ENCODE results near the gene SYNRG.
"Not testable (repeated sequence)": the region's sequence is repeated elsewhere in the genome, so short reads cannot be mapped to it uniquely, and the experiment has no call there.

Gene SYNRG

DNA sequence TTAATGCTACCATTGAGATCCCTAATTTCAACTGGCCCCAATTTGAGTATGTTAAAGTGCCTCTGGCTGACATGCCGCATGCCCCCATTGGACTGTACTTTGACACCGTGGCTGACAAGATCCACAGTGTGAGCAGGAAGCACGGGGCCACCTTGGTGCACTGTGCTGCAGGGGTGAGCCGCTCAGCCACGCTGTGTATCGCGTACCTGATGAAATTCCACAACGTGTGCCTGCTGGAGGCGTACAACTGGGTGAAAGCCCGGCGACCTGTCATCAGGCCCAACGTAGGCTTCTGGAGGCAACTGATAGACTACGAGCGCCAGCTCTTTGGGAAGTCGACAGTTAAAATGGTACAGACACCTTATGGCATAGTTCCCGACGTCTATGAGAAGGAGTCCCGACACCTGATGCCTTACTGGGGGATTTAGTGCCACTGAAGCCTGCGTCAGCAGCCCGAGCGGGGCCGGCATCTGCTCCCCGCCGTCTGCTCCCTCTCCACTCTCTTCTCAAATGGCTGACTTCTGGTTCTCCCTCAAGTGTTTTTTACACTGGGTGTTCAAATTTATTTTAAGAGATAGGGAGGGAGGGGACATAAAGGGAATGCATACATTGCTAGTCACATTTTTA is 96.7 kb downstream of the SYNRG start:
- TF ChIP-seq TAF1 (IDR thresholded peaks at IDR 0.05; ENCODE audit: borderline replicate concordance, low read depth, low read length) = no peak
- no peak for TF ChIP-seq POLR2AphosphoS5 (IDR thresholded peaks at IDR 0.05; ENCODE audit: low read depth, low read length)
- no peak for TF ChIP-seq POLR2A (IDR thresholded peaks at IDR 0.05; ENCODE audit: low read depth, low read length)
- FAIRE-seq = no peak
- DNase-seq (ENCODE audit: insufficient read length) = no peak

DNA sequence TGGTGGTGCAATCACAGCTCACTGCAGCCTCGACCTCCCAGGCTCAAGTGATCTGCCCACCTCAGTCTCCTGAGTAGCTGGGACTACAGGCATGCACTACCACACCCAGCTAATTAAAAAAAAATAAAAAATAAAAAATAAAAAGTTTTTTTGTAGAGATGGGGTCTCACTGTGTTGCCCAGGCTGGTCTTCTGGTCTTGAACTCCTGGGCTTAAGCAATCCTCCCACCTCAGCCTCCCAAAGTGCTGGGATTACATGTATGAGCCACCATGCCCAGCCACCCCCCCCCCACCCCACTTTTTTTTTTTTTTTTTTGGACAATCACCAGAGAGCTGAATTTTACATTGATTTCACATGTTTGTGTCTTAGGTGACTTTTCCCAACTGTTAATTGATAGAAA is 97.6 kb downstream of the SYNRG start:
- not testable (repeated sequence) for FAIRE-seq

DNA sequence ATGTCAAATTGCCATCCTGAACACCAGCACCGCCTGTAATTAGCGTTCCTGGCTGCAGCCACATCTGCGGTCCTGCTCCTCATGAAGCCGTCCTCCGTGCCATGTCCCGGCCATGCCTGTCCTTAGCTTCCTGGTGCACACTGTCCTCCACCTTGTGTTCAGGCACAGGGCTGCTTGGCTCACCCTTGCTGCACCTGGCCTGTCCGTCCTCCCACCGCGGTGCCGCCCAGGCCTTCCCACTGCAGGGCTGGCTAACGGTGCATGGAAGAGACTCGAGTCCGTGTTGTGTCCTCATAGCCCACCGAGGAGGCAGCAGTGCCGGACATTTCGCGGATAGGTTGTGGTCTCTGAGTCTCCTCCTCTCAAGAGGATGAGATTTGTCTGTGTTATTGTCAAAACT is 99.2 kb downstream of the SYNRG start:
- TF ChIP-seq TAF1 (IDR thresholded peaks at IDR 0.05; ENCODE audit: borderline replicate concordance, low read depth, low read length) (no peak), POLR2A (IDR thresholded peaks at IDR 0.05; ENCODE audit: low read depth, low read length) (no peak), POLR2AphosphoS5 (IDR thresholded peaks at IDR 0.05; ENCODE audit: low read depth, low read length) (no peak)
- no peak for DNase-seq (ENCODE audit: insufficient read length)
- FAIRE-seq = no peak

More for the DNA sequence above, 97.6 kb downstream of the SYNRG start:
- DNase-seq (ENCODE audit: insufficient read length) = not testable (repeated sequence)

DNA sequence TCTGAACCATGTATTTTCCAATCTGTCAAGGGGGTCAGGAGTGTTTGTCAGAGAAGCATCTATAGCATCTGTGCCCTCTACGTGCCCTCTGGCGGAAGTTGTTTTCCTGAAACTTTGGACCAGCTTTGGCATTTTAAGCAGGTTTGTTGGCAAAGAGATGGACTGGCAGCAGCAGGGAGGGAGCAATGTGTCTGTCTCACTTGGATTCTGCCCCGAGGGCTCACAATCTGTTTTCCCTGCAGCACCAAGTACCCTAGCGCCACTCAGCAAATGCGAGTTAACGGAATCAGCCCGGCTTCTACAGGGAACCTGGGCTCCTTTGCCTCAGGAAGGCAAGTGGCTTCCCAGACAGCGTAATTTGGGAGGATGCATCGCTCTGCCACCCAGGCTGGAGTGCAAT is 102.1 kb downstream of the SYNRG start:
- no peak for TF ChIP-seq POLR2AphosphoS5 (IDR thresholded peaks at IDR 0.05; ENCODE audit: low read depth, low read length)
- no peak for TF ChIP-seq TAF1 (IDR thresholded peaks at IDR 0.05; ENCODE audit: borderline replicate concordance, low read depth, low read length)
- TF ChIP-seq POLR2A (IDR thresholded peaks at IDR 0.05; ENCODE audit: low read depth, low read length) = no peak
- no peak for DNase-seq (ENCODE audit: insufficient read length)
- FAIRE-seq = no peak

DNA sequence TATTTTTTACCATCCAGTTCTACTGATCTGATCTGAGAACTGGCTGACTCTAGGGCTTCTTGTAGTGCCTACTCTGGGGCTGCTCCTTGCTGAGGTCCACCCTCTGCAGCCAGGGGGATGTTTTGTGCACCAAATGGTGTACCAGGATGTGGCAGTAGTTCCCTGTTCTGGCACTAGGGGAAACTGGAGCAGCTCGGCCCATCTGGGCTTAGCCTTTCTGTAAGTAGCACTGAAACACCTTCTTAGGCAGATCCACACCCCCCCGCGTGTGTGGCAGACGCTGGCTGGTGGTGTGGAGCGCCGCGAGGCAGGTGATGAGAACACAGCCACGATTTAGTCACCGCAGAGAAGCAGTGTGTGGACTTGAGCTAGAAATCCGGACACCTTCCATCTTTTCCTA is 102.5 kb downstream of the SYNRG start:
- TF ChIP-seq TAF1 (IDR thresholded peaks at IDR 0.05; ENCODE audit: borderline replicate concordance, low read depth, low read length) (no peak), POLR2A (IDR thresholded peaks at IDR 0.05; ENCODE audit: low read depth, low read length) (no peak), POLR2AphosphoS5 (IDR thresholded peaks at IDR 0.05; ENCODE audit: low read depth, low read length) (no peak)
- no peak for DNase-seq (ENCODE audit: insufficient read length)
- no peak for FAIRE-seq

DNA sequence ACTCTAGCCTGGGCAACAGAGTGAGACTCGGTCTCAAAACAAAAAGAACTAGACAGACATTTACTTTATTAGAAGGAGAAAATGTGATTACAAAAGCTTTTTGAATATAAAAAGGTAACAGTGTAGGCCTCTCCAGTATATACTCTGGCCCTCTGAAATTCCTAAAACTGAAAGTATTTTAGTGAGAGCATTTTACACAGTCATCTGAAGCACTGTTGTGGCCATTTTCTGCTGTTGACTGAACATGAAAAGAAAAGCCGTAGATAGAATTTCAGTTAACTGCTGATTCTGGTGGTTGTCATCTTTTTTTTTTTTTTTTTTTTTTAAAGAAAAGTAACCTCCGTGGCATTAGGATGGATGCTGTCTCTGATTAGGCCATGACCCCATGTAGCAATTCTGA is 103.9 kb downstream of the SYNRG start:
- TF ChIP-seq POLR2AphosphoS5 (IDR thresholded peaks at IDR 0.05; ENCODE audit: low read depth, low read length) = no peak
- FAIRE-seq (no peak), DNase-seq (ENCODE audit: insufficient read length) (no peak)

DNA sequence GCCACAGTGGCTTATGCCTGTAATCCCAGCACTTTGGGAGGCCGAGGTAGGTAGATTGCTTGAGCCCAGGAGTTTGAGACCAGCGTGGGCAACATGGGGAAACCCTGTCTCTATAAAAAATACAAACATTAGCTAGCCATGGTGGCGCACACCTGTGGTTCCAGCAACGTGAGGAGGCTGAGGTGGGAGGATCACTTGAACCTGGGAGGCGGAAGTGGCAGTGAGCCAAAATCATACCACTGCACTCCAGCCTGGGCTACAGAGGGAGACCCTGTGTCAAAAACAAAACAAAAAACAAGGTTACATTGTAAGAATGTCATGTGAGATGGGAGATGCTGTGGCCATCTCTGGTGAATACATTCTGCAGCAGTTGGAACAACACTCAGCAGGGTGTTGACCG is 106.1 kb downstream of the SYNRG start:
- no peak for DNase-seq (ENCODE audit: insufficient read length)
- TF ChIP-seq POLR2AphosphoS5 (IDR thresholded peaks at IDR 0.05; ENCODE audit: low read depth, low read length) (no peak), TAF1 (IDR thresholded peaks at IDR 0.05; ENCODE audit: borderline replicate concordance, low read depth, low read length) (no peak), POLR2A (IDR thresholded peaks at IDR 0.05; ENCODE audit: low read depth, low read length) (no peak)
- no peak for FAIRE-seq

DNA sequence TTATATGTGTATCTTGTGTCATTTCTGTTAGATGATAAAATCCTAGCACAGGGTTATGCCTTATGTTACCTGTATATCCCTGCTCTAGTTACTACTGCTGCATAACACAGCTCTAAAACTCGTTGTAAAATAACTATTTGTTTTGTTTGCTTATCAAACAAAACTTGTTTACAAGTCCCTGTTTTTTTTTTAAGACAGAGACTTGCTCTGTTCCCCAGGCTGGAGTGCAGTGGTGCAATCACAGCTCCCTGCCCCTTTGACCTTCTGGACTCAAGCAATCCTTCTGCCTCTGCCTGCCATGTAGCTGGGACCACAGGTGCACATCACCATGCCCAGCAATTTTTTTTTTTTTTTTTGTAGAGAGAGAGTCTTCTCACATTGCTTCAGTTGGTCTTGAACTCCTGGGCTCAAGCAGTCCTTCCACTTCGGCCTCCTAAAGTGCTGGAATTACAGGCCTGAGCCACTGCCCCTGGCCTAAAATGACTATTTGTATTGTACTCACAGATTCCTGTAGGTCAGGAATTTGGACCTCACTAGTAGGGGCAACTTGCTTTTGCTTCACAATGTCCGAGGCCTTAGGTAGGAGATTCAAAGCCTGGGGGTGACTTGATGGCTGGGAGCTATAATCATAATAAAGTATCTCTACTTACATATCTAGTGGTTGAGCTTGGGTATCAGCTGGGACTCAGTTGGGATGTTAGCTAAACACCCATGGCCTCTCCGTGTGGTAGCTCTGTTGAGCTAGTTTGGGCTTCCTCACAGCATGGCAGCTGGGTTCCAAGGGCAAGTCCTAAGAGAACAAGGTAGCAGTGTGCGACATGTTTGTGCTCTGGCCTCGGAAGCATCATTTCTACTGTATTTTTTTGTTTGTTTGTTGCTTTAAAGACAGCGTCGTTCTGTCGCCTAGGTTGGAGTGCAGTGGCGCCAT is 106.9 kb downstream of the SYNRG start:
- no peak for FAIRE-seq
- DNase-seq (ENCODE audit: insufficient read length) = no peak
- TF ChIP-seq POLR2A (IDR thresholded peaks at IDR 0.05; ENCODE audit: low read depth, low read length) (no peak), TAF1 (IDR thresholded peaks at IDR 0.05; ENCODE audit: borderline replicate concordance, low read depth, low read length) (no peak), POLR2AphosphoS5 (IDR thresholded peaks at IDR 0.05; ENCODE audit: low read depth, low read length) (no peak)

DNA sequence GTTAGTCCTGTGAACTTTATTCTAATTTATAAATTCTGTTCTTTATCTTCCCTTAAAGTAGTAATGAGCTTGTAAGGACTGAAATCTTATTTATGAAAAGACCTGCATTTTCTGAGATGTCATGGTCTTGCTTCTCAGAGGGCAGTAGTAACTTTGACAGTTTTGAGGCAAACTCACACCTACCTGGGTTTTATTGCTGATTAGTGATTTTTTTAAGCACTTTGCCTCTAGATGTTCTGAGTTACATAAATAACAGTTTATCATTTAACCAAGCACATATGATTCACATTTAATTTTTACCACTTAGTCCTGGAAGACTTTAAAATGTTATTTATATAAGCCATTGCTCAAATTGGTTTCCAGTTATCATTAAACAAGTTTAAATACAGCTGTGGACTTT is 108.8 kb downstream of the SYNRG start:
- no peak for FAIRE-seq
- no peak for TF ChIP-seq POLR2A (IDR thresholded peaks at IDR 0.05; ENCODE audit: low read depth, low read length)
- no peak for DNase-seq (ENCODE audit: insufficient read length)

DNA sequence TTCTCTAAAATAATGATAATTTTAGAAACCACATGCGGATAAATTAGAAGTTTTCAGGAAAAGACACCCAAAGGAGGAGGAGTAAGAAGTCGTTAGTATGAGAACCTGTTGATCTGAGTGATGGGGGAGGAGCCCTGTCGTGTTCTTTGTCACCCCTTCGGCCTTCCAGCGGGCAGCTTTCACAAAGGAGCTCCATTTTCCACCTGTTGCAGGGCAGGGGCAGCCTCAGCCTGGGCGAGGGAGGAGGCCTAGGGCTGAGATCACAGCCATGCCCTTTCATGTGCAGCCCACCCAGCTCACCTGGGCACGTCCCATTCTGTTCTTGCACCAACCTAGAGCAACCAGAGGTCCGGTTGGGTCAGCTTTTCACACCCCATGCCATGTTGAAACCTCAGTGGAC is 114.2 kb downstream of the SYNRG start:
- no peak for FAIRE-seq
- TF ChIP-seq POLR2AphosphoS5 (IDR thresholded peaks at IDR 0.05; ENCODE audit: low read depth, low read length) = no peak
- DNase-seq (ENCODE audit: insufficient read length) = no peak

DNA sequence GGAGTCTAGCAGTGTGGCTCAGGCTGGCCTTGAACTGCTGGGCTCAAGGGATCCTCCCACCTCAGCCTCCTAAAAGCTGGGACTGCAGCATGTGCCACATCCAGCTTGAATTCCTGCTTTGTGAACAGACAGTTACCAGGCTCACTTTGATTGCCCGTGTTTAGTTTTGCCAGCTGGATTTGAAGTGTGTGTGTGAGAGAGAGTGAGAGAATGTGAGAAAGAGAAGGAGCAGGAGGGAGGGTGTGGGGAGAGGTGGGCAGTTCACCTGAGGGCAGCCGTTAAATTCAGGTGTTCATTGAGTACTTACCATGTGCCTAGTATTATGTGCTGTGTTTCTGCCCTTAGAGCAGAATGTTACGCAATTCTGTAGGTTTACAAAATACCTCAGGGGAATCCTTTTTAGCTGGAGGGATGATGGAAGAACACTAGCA is 114.8 kb downstream of the SYNRG start:
- no peak for FAIRE-seq
- TF ChIP-seq TAF1 (IDR thresholded peaks at IDR 0.05; ENCODE audit: borderline replicate concordance, low read depth, low read length) = no peak
- no peak for TF ChIP-seq POLR2AphosphoS5 (IDR thresholded peaks at IDR 0.05; ENCODE audit: low read depth, low read length)
- TF ChIP-seq POLR2A (IDR thresholded peaks at IDR 0.05; ENCODE audit: low read depth, low read length) = no peak
- no peak for DNase-seq (ENCODE audit: insufficient read length)

DNA sequence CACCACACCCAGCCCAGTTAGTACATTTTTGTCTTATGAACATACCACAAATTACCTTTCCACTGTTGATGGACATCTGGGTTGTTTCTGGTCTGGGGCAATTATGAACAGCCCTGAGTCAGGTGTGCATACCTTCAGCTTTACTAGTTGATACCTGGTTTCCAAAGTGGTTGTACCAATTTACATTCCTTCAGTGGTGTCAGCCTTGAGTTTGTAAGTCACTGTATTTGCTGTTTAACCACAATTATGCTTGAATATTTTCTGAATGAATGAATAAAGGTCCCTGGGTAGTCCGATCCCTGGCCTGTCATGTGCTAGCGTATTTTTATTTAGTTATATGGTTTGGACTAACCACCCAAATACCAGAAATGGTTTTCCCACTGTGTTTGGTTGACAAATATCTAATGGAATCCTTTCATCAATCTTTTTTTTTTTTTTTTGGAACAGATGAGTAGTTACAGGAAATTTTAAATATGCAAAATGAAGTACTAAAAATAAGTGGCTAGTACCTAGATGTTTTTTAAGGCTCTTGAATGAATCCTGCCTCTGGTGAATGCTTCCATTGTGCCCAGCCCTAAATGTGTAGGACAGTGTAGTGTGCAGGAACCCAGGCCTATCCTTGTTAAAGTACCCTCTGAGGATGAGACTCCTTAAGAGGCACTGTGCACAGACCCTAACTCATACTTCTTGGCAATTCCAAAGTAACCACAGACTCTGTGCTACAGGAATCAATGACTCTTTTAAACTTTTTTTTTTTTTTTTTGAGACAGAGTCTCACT is 115.8 kb downstream of the SYNRG start:
- DNase-seq (ENCODE audit: insufficient read length) (no peak), FAIRE-seq (no peak)
- TF ChIP-seq TAF1 (IDR thresholded peaks at IDR 0.05; ENCODE audit: borderline replicate concordance, low read depth, low read length) (no peak), POLR2A (IDR thresholded peaks at IDR 0.05; ENCODE audit: low read depth, low read length) (no peak), POLR2AphosphoS5 (IDR thresholded peaks at IDR 0.05; ENCODE audit: low read depth, low read length) (no peak)
